GM23338 (cell line): Measurements from ENCODE around the gene SKA3.

Experiments used
- CTCF ChIP-seq, 2 experiments: fragments of 200-600 bp in 1 of 2; sonication (generic) in 1 of 2; conservative IDR thresholded peaks; 2 replicates each; pipeline versions ENCODE4 v1.5.1 to v1.6.1; 2016 to 2017; ENCODE audit warnings: antibody characterized with exemption in 2 of 2, low read depth in 2 of 2, mild to moderate bottlenecking in 2 of 2, moderate library complexity in 1 of 2
- REST ChIP-seq: IDR thresholded peaks from one replicate; pipeline ENCODE4 v1.6.1; 2018; ENCODE audit warnings: antibody characterized with exemption; ENCODE audit not compliant: unreplicated experiment

GRCh38 chr13:21115231-21115630, 61.1 kb downstream of the SKA3 start:
- TF ChIP-seq REST, result no peak
- TF ChIP-seq CTCF (conservative IDR thresholded peaks at IDR 0.05; ENCODE audit: low read depth in 2 of 2), result no peak
